ENCODE measurements around the gene NOTCH2. TPM values are rescaled to one million over a fixed set of nuclear protein-coding genes. Genes with fewer than 3 reads are reported as not detected.

NOTCH2 gene
- total RNA-seq, 1 experiment from 2014 or later: 53.7 TPM

GRCh38 chr1:119902775-119903442 is 166.6 kb downstream of the NOTCH2 start:
- no peak for DNase-seq
- Histone ChIP-seq H3K4me1 (ENCODE audit: insufficient read depth, low read length) (no peaks in the 10 kb centered on the region), H4K91ac (ENCODE audit: insufficient read length, low read depth, low read length) (no peak overlapping the region), H4K8ac (replicated peaks; ENCODE audit: insufficient read length, low read depth, low read length) (no peak overlapping the region), H3K56ac (ENCODE audit: insufficient read length, low read depth, low read length) (no peak overlapping the region), H3K27me3 (ENCODE audit: insufficient read depth, low read length) (no peaks in the 10 kb centered on the region), H3K14ac (ENCODE audit: insufficient read depth, low read length) (no peak overlapping the region), H2AK5ac (ENCODE audit: insufficient read length, low read length) (no peak overlapping the region), H3K23me2 (ENCODE audit: insufficient read length, low read depth, low read length, poor library complexity, severe bottlenecking) (no peaks in the 10 kb centered on the region), H2AFZ (ENCODE audit: low read length) (no peak overlapping the region), H3K4me2 (ENCODE audit: insufficient read depth, insufficient read length, low read length) (no peak overlapping the region), H3K23ac (ENCODE audit: insufficient read length, low read depth, low read length) (no peak overlapping the region), H3K4ac (ENCODE audit: low read depth, low read length) (no peak overlapping the region), H2BK15ac (ENCODE audit: low read depth, low read length) (no peak overlapping the region), H4K20me1 (ENCODE audit: control insufficient read depth, insufficient read depth, insufficient read length) (no peaks in the 10 kb centered on the region), H3K18ac (ENCODE audit: insufficient read length, low read depth, low read length) (no peak overlapping the region), H3K79me2 (ENCODE audit: insufficient read depth, low read length) (no peaks in the 10 kb centered on the region), H3K79me1 (ENCODE audit: insufficient read depth, low read depth, low read length, poor library complexity, severe bottlenecking) (no peaks in the 10 kb centered on the region), H2BK12ac (ENCODE audit: insufficient read length, low read depth, low read length) (no peak overlapping the region), H2BK20ac (ENCODE audit: low read depth, low read length, poor library complexity, severe bottlenecking) (no peak overlapping the region), H3T11ph (ENCODE audit: low read length) (no peak overlapping the region), H3K9me3 (ENCODE audit: control insufficient read depth, low read depth, low read length) (no peaks in the 10 kb centered on the region), H3K9ac (ENCODE audit: extremely low read depth, insufficient read length, low read length) (no peak overlapping the region), H4K5ac (ENCODE audit: insufficient read length, low read depth, low read length) (no peak overlapping the region), H2BK120ac (ENCODE audit: low read depth, low read length, poor library complexity, severe bottlenecking) (no peak overlapping the region), H2BK5ac (ENCODE audit: insufficient read length, low read length) (no peak overlapping the region), H3K27ac (ENCODE audit: insufficient read length, low read depth, low read length) (no peak overlapping the region)
- no peak for TF ChIP-seq CTCF (conservative IDR thresholded peaks at IDR 0.05)
- Mint-ChIP-seq H3K36me3 (ENCODE audit: insufficient read depth in 1 of 3, low read depth in 3 of 3) (no peaks in the 10 kb centered on the region), H3K27me3 (ENCODE audit: low read depth) (peaks cover 6% of the 10 kb centered on the region), H3K27ac (no peak overlapping the region), H3K4me1 (no peaks in the 10 kb centered on the region), H3K9me3 (no peaks in the 10 kb centered on the region), H3K4me3 (no peak overlapping the region)
- no CpG with 5 or more reads among the region's 4 CpGs for WGBS (ENCODE audit: extremely low coverage, insufficient read length, low lambda C conversion rate)
